ENCODE measurements around the gene DOCK2.

DNA sequence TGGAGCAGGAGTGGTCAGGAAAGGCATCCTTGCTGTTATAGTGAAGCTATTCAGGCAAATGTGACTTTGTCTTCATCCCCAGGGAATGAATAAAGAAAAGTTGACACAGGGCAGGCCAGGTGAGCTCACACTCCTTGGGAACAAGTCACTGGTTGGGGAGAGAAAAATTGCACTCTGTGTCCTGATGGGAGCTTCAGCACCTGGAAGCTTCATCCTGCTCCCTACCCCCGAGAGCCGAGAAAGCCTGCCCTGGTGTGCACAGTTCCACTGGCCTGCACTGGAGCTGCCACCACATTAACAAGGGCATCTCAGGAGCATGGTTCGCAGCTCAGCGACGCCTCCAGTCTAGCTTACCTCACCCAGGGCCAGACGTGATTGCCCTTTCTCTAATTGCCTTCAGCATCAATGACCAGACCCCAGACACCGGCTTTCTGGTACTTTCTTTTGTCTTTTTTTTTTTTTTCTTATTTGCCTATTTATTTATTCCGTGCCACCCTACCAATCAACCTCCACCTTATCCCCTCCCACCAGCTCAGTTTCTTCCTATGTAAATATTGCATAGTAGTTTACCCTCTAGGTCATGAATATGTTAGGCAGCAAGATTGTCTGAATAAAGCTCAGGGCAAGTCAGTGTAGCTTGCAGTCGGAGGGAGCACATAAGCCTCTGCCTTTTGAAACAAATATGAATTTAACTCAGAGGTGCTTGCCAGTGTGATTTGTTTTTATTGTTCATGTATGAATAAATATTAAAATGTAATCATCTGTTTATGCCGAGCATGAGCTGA is 87.4 kb downstream of the DOCK2 start:
- no peak for TF ChIP-seq EZH2 (IDR thresholded peaks at IDR 0.05; ENCODE audit: borderline replicate concordance, low read depth, low read length, severe bottlenecking)
- TF ChIP-seq JUN (IDR thresholded peaks at IDR 0.05; ENCODE audit: borderline replicate concordance, insufficient read depth, insufficient read length, low read depth), result no peak
- TF ChIP-seq CTCF (IDR thresholded peaks at IDR 0.05; ENCODE audit: extremely low read depth in 1 of 2, insufficient read depth in 1 of 2, low read depth in 1 of 2, low read length in 2 of 2), result no peak
- no peak for TF ChIP-seq POLR2AphosphoS5 (IDR thresholded peaks at IDR 0.05; ENCODE audit: insufficient read depth, low read depth, low read length)
- TF ChIP-seq POLR2A (IDR thresholded peaks at IDR 0.05; ENCODE audit: low read depth, low read length), result no peak
- TF ChIP-seq MYC (IDR thresholded peaks at IDR 0.05; ENCODE audit: low read depth, low read length), result no peak
- TF ChIP-seq MAX (IDR thresholded peaks at IDR 0.05; ENCODE audit: insufficient read depth, insufficient read length), result no peak
